GM23248 (cell line): Measurements from ENCODE around the gene MAP3K20.

ENCODE experiments used
- EZH2 ChIP-seq: fragments of 200-600 bp; sonication (generic); IDR thresholded peaks from 2 replicates; pipeline ENCODE4 v1.6.1; 2018; ENCODE audit warnings: antibody characterized with exemption, mild to moderate bottlenecking; ENCODE audit not compliant: insufficient read depth, poor library complexity, severe bottlenecking
- EZH2phosphoT487 ChIP-seq: fragments of 200-600 bp; sonication (generic); IDR thresholded peaks from 2 replicates; pipeline ENCODE4 v1.6.1; 2018; ENCODE audit warnings: antibody characterized with exemption, moderate library complexity, mild to moderate bottlenecking, low read depth; ENCODE audit not compliant: insufficient read depth

GRCh38 chr2:173058673-173059072 is 17.0 kb upstream of the MAP3K20 start:
- TF ChIP-seq EZH2phosphoT487 (no peak), EZH2 (no peak)
